HG02981 (cell line): ENCODE data around the gene VRK1.

Experiments
- ATAC-seq: cut with Tn5 transposase; IDR thresholded peaks from one replicate; pipeline ENCODE4 v1.9.1; 2021; ENCODE audit warnings: mild to moderate bottlenecking, moderate library complexity; ENCODE audit not compliant: unreplicated experiment

The VRK1 gene

GRCh38 chr14:96821501-96821900 lies 24.3 kb downstream of the VRK1 start:
- no peak for ATAC-seq

- no peak for ATAC-seq
Observed at GRCh38 chr14:96823652-96824051, 26.5 kb downstream of the VRK1 start.

- no peak for ATAC-seq
Observed at GRCh38 chr14:96824283-96824682, 27.1 kb downstream of the VRK1 start.

GRCh38 chr14:96826818-96827217 lies 29.6 kb downstream of the VRK1 start:
- no peak for ATAC-seq

GRCh38 chr14:96827290-96827689 lies 30.1 kb downstream of the VRK1 start:
- ATAC-seq, result no peak

- ATAC-seq, result no peak
Observed at GRCh38 chr14:96829791-96830190, 32.6 kb downstream of the VRK1 start.

GRCh38 chr14:96830946-96831345 lies 33.8 kb downstream of the VRK1 start:
- ATAC-seq, result no peak

GRCh38 chr14:96832351-96832750 lies 35.2 kb downstream of the VRK1 start:
- no peak for ATAC-seq

GRCh38 chr14:96838449-96838848 lies 41.3 kb downstream of the VRK1 start:
- ATAC-seq, result no peak

- no peak for ATAC-seq
Observed at GRCh38 chr14:96839251-96839650, 42.1 kb downstream of the VRK1 start.

GRCh38 chr14:96843137-96843536 lies 46.0 kb downstream of the VRK1 start:
- no peak for ATAC-seq

GRCh38 chr14:96844857-96845570 lies 47.8 kb downstream of the VRK1 start:
- ATAC-seq, result no peak

GRCh38 chr14:96847451-96847850 lies 50.3 kb downstream of the VRK1 start:
- no peak for ATAC-seq

GRCh38 chr14:96848011-96848410 lies 50.8 kb downstream of the VRK1 start:
- ATAC-seq, result no peak

- no peak for ATAC-seq
Observed at GRCh38 chr14:96849733-96850132, 52.6 kb downstream of the VRK1 start.

- ATAC-seq, result no peak
Observed at GRCh38 chr14:96851694-96852381, 54.7 kb downstream of the VRK1 start.

- no peak for ATAC-seq
Observed at GRCh38 chr14:96852823-96853422, 55.7 kb downstream of the VRK1 start.

GRCh38 chr14:96858643-96859042 lies 61.5 kb downstream of the VRK1 start:
- no peak for ATAC-seq

GRCh38 chr14:96861568-96862310 lies 64.6 kb downstream of the VRK1 start:
- ATAC-seq, result no peak

- ATAC-seq, result no peak
Observed at GRCh38 chr14:96863327-96863985, 66.3 kb downstream of the VRK1 start.

- no peak for ATAC-seq
Observed at GRCh38 chr14:96863986-96864330, 66.8 kb downstream of the VRK1 start.
